CD4-positive, alpha-beta T cell treated with Interleukin-1 beta for 1 hour (primary cell): ENCODE measurements around the gene DUSP9.
A peak's percentile ranks its signal among the peaks of the same experiment; 100 is the strongest.

Experiments
- DNase-seq, 2 donors: peaks; one replicate each; pipeline ENCODE4 v3.0.0-alpha.2; 2020 to 2022

DUSP9 gene

DNA sequence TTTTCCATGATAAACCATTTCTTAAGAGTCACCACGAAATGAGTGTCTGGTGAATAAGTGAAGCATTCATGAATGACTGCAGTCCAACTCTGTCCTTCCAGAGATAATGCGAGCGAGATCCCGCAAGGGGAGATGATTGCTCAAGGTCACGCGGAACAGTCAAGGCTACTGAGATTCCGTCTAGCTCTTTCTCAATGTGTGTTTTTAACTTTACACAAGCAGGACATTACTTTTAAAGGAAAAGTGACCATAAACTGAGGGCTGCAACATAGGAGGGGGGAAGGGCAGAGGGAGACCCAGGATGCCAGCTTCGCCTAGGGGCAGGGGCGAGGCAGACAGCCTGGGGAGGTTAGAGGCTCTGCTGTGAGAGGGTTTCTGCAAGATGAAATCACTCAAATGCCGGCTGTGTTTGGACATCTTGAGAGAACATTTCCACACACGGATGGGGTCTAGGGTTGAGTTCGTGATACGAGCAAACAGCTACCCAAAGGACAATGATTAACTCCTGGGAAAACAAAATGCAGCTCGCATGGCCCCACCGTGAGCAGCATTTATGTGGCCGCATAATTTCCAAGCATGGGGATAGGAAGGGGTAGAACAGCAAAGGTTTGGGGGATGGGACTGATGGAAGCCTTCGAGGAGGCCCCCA is 24.2 kb upstream of the DUSP9 start:
- DNase-seq, result no peak

DNA sequence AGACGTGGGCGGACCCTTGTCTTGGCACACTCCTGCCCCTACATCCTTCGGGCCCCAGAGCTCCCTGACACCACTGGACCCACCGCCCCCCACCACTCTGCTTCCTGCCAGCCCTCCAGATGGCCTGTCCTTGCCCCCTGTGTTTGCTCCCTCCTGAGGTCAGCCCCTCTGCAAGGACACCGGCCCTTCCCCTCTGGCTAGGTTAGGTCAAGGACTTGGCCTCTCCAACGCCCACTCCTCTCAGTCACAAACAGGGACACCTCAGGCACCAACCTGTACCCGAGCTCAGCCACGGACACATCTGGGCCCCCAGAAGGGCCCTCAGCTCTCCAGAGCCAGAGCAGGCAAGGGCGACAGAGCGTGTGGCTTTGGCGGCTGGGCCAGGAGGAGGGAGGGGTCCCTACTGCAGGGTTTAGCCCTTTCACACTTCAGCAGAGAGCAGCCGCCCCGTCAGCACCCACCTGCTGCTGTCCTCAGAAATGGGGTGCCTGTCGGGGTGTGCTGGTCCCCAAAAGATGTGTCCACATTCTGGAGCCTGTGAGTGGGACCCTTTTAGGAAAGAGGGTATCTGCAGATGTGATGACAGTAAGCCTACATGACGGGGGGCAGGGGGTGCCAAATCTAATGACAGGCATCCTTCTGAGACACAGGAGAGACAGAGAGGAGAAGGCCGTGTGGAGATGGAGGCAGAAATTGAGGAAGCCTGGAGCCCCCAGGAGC is 23.5 kb upstream of the DUSP9 start:
- DNase-seq, result no peak

DNA sequence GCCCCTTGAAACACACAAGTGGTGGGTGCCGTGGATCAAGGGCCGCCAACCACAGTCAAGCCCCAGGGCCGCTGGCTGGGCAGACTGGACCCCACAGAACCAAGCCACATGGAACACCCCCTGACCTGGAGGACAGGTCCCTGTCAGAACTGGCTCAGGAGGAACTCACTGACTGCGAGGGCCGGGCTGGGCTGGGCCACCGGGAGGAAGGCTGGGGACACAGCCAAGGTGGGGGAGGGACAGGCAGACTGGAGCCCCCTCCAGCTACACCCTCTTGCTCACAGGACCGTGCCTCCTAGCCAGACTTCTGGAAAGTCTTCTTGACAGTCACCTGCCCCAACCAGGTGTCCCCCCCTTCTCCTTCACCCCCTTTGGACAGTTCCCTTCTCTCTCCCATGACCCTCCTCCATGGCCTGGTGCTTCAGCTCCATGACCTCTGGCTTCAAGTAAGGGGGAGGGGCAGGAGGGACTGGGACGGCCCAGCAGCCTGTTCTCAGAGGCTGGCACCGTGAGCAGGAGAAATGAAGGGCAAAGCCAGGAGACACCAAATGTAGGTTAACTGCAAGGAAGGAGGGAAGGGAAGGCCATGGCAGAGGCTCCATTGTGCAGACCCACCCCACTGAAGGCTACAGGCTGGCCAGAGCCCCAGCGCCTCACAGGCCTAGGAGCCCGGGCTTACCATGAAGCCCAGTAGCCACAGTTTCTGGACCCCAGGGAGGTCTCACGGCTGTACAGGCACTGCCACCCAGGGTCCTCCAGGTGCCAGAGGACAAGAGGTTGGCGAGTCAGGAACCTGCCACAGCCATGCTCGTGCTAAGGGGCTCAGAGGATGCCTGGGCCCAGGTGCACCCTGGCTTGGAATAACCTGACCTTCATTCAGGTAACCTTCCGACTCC is 22.6 kb upstream of the DUSP9 start:
- no peak for DNase-seq

DNA sequence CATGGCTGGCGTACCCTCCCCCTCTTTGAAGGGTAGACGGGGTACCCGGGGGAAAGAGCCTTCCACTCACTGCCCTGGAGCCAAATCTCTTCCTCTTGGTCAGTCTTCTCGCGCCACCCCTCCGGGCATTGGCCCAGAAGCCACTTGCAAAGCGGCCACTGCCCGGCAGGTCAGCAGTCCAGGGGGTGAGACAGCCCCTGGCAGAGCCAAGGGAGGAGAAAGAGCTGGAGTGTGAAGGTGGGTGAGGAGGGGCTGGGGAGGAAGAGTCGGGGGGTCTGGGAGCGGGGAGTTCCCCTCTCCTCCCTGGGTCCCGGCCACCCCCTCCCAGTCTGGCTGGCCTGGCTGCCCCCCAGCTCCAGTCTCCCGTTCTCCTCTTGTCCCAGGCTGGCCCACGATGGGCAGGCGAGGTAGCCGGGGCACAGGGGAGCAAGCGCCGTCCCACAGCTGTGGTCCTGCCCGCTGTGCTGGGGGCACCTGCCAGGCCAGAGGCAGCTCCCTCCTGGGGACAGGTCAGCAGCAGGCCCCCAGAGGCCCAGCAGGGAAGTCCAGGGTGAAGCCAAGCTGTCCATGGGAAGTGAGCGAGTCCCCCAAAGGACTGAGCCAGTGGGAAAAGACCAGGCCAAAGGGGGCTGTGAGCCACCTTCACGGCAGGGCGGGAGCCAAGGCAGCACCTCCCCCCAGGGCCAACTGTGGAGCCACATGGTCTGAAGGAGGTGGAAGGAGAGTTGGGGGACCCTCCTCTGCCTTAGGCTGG is 21.6 kb upstream of the DUSP9 start:
- DNase-seq, result no peak

DNA sequence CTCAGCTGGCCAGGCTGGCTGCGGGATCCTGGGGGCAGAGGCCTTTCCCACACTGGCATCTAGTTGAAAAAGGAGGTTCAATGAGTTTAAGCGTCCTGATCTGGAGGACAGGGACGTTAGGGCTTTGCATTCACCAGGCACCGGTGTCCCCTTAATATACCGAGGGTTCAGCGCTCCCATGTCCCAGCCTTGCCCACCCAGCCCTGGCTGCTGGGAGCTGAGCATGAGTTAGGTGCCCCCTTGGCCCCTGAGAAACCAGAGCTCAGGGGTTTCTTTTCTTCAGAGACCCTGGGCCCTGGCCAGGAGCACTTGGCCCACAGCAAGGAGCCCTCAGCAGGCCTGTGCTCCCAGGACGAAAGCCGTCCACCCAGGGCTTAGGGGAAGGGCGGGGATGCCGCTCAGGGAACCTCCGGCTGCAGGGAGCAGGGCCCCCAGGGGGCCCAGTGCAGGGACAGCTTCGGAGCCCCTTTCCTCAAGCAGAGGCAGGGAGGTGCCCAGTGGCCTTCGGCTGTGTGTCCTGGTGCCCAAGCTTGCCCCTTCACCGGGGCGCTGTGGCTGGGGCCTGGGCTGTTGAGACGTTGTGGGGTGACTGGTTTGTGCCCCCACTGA is 20.9 kb upstream of the DUSP9 start:
- no peak for DNase-seq

DNA sequence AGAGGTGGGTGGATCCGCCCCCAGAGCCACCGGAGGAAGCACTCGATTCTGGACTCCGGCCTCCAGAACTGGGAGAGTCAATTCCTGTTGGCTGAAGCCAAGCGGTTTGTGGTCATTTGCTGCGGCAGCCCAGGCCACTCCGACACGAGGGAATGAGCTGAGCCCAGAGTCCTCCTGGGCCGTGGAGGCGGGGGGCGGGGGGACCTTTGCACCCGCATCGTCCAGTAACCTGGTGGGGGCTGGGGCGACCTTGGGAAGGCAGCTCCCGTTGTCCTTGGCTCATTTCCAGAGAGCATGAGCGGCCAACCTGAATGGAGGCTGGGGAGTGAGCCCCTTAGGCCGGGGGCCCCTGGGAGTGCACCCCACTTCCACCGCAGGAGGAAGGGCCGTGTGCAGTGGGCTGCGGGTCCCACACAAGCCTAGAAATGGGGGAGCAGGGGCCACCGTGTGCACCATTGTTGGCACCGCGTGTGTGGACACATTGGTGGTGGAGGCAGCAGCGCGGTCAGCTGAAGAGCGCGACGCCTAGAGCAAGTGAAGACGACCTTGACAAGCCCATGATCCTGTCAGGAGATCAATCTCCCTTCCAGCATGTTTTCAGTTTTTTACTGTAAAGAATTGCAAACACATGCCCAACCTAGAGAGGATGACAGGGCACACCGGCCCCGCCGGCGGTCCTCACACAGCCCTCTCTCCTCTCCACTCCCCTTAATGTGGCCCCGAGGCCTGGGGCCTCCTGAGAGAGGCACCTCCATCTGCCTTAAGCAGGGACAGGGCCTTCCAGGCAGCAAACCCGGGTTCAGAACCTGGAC is 19.9 kb upstream of the DUSP9 start:
- DNase-seq, result no peak

DNA sequence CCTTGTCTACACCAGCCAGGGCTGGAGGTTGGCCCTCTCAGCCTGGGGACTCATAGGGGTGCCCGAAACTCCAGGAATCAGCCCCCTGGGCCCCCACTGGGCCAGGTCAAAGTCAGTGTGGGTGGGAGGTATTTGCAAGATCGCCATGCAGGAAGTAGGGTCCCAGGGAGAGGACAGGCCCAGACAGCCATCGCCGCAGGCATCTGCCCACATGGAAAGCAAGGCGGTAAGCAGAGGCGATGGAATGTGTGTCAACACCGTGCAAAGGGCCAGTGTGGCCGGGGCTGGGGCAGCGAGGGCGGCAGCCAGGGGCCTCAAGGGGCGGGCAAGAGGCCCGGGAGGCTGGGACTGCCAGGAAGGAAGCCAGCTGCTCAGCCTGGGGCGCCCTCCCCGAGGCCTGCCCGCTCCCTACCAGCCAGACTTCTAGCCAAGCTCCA is 19.3 kb upstream of the DUSP9 start:
- DNase-seq, result no peak

DNA sequence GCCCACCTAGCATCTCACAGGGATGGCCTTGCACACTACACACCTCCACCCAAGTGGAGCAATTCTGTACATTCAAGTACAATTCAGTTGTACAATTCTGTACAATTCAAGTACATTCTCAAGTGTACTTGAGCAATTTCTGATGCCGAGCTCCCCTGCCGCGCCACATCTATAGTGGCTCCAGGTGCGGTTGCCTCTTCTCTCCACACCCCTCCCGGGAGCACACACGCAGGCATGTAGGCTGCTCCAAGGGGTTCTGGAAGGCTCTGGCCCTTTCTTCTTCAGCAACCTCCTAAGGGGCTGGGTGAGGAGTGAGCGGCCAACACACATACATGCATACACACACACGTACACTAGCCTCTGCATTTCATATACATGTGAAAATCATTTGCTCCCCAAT is 18.9 kb upstream of the DUSP9 start:
- no peak for DNase-seq

DNA sequence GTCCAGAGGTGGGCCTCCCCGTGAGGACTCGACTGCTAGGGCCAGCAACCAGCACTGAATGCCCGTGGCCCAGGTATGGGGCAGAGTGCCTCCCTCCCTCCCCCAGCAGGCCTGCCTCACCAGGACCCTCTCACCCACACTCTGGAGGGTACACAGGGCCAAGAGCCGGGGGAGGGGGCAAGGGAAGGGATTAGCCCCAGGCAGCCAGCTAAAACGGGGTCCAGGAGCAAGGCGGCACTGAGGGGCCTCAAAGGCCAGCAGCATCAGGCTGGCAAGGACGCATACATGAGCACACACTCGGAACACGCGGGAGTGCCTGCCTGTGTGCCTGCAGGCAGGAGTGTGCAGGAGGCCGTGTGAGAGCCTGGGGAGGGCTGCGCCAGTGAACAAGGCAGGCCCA is 18.3 kb upstream of the DUSP9 start:
- DNase-seq, result no peak

DNA sequence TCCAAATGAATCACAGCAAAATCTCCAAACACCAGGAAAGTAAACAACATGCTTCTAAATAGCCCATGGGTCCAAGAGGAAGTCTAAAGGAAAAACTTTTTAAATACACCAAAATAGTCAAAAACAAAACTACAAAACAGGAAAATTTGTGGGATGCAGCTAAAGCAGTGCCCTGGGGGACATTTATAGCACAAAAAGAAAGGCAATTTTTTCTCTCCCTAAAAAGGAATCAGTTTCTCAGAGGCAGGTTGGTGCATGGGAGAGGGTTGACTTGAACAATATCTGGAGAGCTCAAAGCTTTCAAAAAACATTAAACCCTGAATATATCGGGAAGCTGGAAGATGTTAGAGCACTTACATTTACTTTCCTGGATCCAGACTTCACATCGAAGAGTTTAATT is 15.7 kb upstream of the DUSP9 start:
- DNase-seq, result no peak

DNA sequence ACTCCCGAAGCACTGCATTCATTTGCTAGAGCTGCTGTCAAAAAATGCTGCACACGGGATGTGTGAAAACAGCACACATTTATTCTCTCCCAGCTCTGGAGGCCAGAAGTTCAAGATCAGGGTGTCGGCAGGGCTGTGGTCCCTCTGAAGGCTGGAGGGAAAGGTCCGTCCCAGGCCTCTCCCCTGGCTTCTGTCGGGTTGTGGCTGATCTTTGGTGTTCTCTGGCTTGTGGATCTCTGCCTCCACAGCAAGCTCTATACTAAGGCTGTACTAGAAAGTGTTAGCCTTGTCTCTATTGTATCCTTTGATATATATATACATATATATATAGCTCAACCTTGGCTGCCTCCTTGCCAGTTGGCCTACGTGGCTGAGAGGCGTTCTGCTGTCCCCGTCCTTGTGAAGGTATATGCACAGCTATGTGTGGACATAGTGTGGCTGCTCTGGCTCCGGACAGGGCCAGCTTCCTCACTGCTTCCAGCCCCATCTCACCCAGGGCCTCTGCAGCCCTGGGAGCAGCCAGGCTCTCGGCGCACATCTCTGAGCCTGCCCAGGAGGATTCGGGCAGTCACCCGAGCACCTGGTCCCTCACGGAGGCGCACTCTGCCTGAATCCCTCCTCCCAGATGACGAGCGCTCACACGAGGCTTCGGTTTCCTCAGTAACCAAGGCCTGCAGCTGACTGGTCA is 15.0 kb upstream of the DUSP9 start:
- no peak for DNase-seq

DNA sequence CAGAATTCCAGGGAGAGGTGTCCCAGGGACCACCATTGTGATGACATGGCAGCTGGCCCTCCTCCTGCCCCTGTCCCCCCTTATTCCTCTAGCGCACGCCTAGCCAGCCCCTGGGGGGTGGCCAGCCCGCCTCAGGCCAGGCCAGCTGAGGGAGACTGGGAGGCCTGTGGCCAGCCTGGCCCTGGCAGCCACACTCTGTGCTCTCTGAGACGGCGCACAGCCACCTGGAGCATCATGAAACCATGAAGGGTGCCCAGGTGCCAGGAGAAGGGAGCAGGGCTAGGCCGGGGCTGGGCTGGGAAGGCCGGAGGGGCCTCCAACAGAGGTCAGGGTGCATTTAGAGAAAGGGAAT is 14.4 kb upstream of the DUSP9 start:
- DNase-seq, result no peak

DNA sequence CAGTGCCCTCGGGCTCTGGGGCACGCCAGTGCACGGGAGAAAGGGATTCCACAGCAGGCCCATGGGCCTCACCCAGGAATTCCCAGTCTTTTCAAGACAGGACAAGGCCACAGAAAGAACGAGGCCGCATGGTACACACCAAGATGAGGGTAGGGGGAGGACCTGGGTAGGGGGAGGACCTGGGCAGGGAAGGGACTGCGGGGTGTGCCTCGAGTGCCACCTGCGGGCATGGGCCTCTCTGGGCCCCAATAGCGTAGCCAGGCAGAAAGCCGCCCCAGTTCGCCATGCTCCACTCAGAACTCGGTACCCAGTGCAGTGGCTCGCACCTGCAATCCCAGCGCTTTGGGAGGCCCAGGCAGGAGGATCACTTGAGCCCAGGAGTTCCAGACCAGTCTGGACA is 14.0 kb upstream of the DUSP9 start:
- no peak for DNase-seq

DNA sequence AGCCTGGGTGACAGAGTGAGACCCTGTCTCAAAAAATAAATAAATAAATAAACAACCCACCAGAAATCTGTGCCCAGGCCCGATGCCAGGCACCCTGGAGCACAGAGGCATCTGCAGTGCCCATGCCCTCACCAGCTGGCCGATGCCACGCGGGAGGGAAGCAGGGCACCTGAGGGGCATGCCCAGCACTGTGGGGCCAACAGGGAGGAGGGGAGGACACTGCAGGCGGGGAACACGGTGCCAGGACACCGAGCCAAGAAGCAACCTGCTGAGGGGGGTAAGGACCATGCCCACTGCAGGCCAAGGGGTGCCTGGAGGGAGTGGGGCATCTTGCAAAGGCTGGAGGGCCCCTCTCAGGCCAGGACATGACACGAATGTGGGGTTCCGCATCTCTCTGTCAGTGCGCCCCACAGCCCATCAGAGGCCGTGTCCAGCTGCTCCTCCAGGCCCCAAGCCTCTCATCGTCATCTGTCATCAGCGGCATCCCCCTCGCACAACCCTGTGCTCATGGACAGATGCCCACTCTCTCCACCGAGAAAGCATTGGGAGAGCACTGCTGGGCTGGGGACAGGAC is 13.3 kb upstream of the DUSP9 start:
- no peak for DNase-seq

DNA sequence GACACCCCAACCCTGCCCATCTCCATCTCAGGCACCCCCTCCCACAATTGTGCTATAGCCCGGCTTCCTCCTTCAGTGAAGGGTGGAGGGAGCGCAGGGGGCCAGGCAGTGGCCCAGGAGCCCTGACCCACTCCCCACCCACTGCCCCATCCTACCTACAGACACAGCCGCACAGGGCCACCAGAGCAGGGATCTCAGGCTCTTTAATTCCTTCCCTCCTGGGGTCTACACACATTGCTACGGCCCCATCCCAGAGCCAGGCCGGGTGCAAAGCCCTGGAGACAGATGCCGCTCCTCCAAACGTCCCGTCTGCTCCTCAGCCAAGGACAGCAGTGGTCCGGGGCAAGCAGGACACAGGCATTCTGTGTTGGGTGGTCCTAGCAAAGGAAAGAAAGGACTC is 12.8 kb upstream of the DUSP9 start:
- DNase-seq, result no peak

DNA sequence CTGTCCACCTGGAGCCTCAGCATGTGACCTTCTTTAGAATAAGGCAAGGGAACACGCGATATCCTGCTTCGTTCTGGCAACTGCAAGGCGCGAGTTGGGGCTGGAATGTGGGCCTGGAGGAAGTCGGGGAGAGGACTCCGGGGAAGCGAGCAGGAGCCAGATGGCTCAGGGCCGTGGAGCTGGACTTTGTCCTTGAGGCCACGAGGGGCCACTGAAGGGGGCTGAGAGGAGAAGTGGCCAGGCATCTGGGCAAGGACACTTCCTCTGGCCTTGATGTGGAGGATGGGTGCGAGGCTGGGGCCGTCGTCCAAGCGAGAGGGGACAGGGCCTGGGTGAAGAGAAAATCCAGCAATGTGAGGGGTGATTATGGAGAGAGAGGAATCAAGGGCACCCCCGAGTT is 12.2 kb upstream of the DUSP9 start:
- DNase-seq, result no peak

DNA sequence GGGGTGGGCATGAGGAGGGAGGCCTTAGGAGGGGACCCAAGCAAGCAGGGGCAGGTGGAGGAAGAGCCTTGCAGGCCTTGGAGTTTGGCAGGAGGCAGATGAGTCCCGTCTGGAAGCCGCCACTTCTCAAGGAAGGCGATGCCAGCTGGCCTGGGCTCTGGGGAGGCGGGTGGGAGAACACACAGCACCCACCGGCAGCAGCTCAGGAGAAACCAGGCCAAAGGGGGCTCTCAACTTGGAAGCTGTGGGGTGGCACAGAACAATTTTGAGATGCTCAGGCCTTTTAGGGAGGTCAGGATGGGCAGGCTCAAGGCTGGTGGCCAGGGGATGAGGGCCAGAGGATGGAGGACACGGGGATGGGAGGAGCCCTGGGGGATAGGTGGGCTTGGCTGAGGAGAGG is 11.6 kb upstream of the DUSP9 start:
- DNase-seq, result no peak

DNA sequence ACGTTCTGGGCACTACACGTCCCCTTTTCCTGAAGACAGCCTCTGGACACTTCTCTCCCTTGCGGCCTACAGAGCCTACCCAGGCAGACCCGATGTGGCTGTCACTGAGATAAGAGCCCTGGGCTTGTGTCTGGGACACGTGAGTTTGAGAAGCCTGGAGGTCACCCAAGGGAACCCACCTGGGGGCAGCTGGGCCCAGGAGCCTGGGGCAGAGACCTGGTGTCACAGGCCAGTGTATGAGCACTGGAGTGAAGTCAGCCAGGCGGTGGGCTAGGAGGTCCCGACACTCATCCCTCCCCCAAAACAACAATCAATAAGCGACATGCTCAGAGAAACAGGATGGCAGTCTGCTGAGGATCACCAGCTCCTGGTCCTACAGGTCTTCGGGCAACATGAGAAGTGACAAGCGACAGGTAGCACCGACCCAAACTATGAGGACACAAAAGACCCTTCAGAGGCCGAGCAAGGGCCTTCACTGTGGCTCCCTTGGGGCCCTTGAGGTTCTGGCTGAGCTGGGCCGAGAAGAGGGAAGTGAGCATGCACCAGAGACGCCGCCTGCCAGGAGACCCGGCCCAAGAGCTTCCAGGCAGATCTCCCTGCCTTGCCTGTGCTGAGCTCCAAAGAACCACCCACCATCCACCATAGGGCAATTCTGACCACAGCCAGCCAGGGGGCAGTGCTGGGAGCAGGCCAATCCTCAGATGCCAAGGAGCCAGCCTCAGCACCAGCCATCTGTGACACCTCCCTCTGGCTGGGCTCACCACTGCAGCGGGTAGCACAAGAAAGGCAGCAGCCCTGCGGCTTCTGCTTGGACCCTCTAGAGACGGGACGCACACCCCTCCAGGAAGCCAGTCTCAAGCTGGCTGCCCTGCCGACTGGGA is 11.0 kb upstream of the DUSP9 start:
- DNase-seq, result peak; percentile 9 to 13

DNA sequence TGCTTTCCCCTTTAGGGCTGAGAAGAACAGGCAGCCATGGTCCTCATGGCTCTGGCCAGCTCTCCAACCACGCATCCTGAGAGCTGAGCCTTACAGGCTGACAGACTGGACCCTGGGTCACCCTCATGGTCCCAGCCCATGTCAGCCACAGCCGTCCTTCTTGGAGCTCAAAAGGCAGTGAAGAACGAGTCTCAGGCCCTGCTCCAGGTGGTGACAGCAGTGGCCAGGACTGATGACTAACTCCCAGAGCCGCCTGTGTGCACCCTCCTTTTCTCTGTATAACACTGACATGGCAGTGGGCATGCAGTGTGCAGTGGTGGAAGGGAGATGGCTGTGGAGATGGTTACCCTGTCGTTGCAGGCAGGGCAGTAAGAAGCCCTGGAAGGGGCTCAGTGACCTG is 10.3 kb upstream of the DUSP9 start:
- DNase-seq, result no peak
